HG03064 (cell line): ENCODE data around the gene OR51F1.
"Not testable (repeated sequence)": the region's sequence is repeated elsewhere in the genome, so short reads cannot be mapped to it uniquely, and the experiment has no call there.

Source experiments
- ATAC-seq: cut with Tn5 transposase; IDR thresholded peaks from one replicate; pipeline ENCODE4 v1.9.1; 2021; ENCODE audit warnings: low read depth; ENCODE audit not compliant: unreplicated experiment

Gene OR51F1

GRCh38 chr11:4769838-4770237 lies at the start of gene OR51F1:
OR51F1 (minus strand) TSS chr11:4769938; CDS start chr11:4769938, 0 bp downstream.
- ATAC-seq = no peak

- no peak for ATAC-seq
Observed at GRCh38 chr11:4809246-4809645, 39.5 kb upstream of the OR51F1 start.

GRCh38 chr11:4808476-4808875 lies 38.7 kb upstream of the OR51F1 start:
- ATAC-seq = no peak

GRCh38 chr11:4804280-4804679 lies 34.5 kb upstream of the OR51F1 start, which contains the start of gene OR52R1:
OR52R1 (minus strand) TSS chr11:4804380; CDS start chr11:4804380, 0 bp downstream.
- no peak for ATAC-seq

GRCh38 chr11:4801316-4801715 lies 31.6 kb upstream of the OR51F1 start:
- not testable (repeated sequence) for ATAC-seq

GRCh38 chr11:4798427-4799183 lies 28.9 kb upstream of the OR51F1 start:
- no peak for ATAC-seq

- ATAC-seq = no peak
Observed at GRCh38 chr11:4797206-4797605, 27.5 kb upstream of the OR51F1 start.

- no peak for ATAC-seq
Observed at GRCh38 chr11:4782454-4782853, 12.7 kb upstream of the OR51F1 start.

GRCh38 chr11:4768094-4768493 lies 1.6 kb downstream of the OR51F1 start:
- no peak for ATAC-seq

- ATAC-seq = no peak
Observed at GRCh38 chr11:4766420-4767043, 3.2 kb downstream of the OR51F1 start.

GRCh38 chr11:4763096-4763495 lies 6.6 kb downstream of the OR51F1 start:
- ATAC-seq = no peak

GRCh38 chr11:4751201-4751600 lies 18.5 kb downstream of the OR51F1 start:
- ATAC-seq = no peak

GRCh38 chr11:4748438-4748837 lies 21.3 kb downstream of the OR51F1 start:
- no peak for ATAC-seq

GRCh38 chr11:4740735-4741134 lies 29.0 kb downstream of the OR51F1 start:
- no peak for ATAC-seq

GRCh38 chr11:4727171-4727570 lies 42.6 kb downstream of the OR51F1 start:
- no peak for ATAC-seq

GRCh38 chr11:4722616-4723534 lies 46.9 kb downstream of the OR51F1 start:
- not testable (repeated sequence) for ATAC-seq
